Measurements from ENCODE around the gene CACNB1.

DNA sequence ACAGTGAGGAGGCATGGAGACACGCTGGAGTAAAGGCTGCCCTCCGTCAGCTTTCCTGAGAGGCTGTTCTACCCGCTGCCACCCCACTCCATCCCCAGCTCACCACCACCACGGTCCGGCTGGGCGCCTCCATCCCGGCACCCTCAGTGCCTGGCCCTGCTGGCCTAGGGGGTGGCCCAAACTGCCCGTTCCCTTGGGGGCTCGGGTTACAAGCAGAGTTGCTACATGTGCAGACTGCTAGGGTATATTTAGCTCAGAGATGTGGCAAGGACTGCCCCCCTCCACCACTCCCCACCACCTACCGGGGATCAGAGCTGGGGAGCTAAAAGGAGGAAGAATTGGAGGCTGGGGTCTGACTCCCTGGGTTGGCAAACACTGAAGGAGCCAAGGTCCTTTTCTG, 4.1 kb downstream of the CACNB1 start:
- no peak for TF ChIP-seq EZH2 (IDR thresholded peaks at IDR 0.05; ENCODE audit: low read length)
- no peak for TF ChIP-seq CTCF (optimal IDR thresholded peaks at IDR 0.05 in 1 of 3, IDR thresholded peaks at IDR 0.05 in 1 of 3, conservative IDR thresholded peaks at IDR 0.05 in 1 of 3; ENCODE audit: extremely low read depth in 1 of 3, insufficient read depth in 2 of 3, low read length in 3 of 3)

Measured in keratinocyte (primary cell).